ENCODE data around the gene PTPRCAP.

Gene PTPRCAP

GRCh38 chr11:67464411-67465188 lies 27.1 kb upstream of the PTPRCAP start:
- peak; percentile 89 for DNase-seq

- DNase-seq: no peak
These were observed 26.4 kb upstream of the PTPRCAP start for GRCh38 chr11:67463680-67464410.

- DNase-seq: no peak
These were observed 25.7 kb upstream of the PTPRCAP start for GRCh38 chr11:67463186-67463585.

GRCh38 chr11:67458266-67458665 lies 20.8 kb upstream of the PTPRCAP start:
- no peak for DNase-seq

- no peak for DNase-seq
These were observed 20.0 kb upstream of the PTPRCAP start for GRCh38 chr11:67457453-67457852.

- DNase-seq: no peak
These were observed 18.7 kb upstream of the PTPRCAP start for GRCh38 chr11:67456068-67456705.

GRCh38 chr11:67455054-67455453 lies 17.6 kb upstream of the PTPRCAP start, which contains the start of gene CABP4:
TSS of gene CABP4 (plus strand) at chr11:67455354. CDS start at chr11:67455424, 70 bp downstream.
- DNase-seq: no peak

- DNase-seq: no peak
These were observed 16.6 kb upstream of the PTPRCAP start for GRCh38 chr11:67453816-67454732.

- DNase-seq: no peak
These were observed 14.9 kb upstream of the PTPRCAP start, which contains the start of gene GPR152 for GRCh38 chr11:67452141-67452952. TSS of gene GPR152 (minus strand) at chr11:67452729. CDS start at chr11:67452724, 5 bp downstream.

- no peak for DNase-seq
These were observed 14.1 kb upstream of the PTPRCAP start for GRCh38 chr11:67451658-67451976.

GRCh38 chr11:67450796-67451657 lies 13.5 kb upstream of the PTPRCAP start:
- no peak for DNase-seq

GRCh38 chr11:67449116-67449844 lies 11.8 kb upstream of the PTPRCAP start:
- peak; percentile 50 for DNase-seq

GRCh38 chr11:67448220-67448609 lies 10.7 kb upstream of the PTPRCAP start:
- DNase-seq: no peak

- DNase-seq: no peak
These were observed 8.0 kb upstream of the PTPRCAP start for GRCh38 chr11:67445515-67445914.

- no peak for DNase-seq
These were observed 5.3 kb upstream of the PTPRCAP start for GRCh38 chr11:67442504-67443404.

- DNase-seq: no peak
These were observed 4.4 kb upstream of the PTPRCAP start for GRCh38 chr11:67441731-67442351.

- DNase-seq: no peak
These were observed 3.6 kb upstream of the PTPRCAP start for GRCh38 chr11:67441098-67441563.

Measured in KG1 (cell line).